Choroid plexus epithelial cell (primary cell): ENCODE measurements around the gene RERE.

Experiments
- DNase-seq: peaks from one replicate; pipeline ENCODE4 v3.0.0-alpha.2; 2010; ENCODE audit warnings: low read depth
- H3K4me3 ChIP-seq: 2 replicates; pipeline ENCODE4 v1.5.1; 2011; ENCODE audit warnings: low read depth, mild to moderate bottlenecking, control low read depth, low read length, moderate library complexity
- TF ChIP-seq, protein P1 (sequence below): conservative IDR thresholded peaks from 2 replicates; pipeline ENCODE4 v1.5.1; 2011; ENCODE audit warnings: low read depth, mild to moderate bottlenecking, control low read depth, inconsistent platforms, low read length, moderate library complexity

Gene RERE

DNA sequence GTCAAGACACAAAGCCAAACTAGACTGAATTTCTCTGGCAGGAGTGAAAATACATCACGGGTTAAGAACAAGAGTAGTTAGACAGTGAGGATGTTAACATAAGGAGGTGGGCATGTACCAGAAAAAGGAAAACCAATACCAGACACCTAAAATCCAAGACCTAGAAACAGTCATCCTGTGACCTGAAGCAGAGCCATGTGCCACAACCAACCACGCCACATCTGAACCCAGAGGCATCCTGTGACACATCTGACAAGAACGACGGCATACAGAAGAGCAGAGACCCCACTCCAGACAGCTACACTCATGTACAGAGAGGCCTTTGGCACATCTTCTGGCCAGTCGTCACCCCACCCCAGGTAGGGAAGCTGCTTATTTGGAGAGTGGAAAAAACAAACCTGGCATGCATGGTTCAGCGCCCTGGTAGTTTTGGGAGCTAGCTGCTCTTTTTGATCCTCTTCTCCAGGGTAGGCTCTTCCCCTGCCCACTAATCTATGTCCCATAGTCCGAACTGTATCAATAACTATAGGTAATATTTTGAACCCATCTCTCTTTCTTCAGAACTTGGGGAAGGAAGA, 427.4 kb downstream of the RERE start:
- DNase-seq = no peak
- H3K4me3 ChIP-seq = no peak overlapping the region
- TF ChIP-seq, protein P1, sequence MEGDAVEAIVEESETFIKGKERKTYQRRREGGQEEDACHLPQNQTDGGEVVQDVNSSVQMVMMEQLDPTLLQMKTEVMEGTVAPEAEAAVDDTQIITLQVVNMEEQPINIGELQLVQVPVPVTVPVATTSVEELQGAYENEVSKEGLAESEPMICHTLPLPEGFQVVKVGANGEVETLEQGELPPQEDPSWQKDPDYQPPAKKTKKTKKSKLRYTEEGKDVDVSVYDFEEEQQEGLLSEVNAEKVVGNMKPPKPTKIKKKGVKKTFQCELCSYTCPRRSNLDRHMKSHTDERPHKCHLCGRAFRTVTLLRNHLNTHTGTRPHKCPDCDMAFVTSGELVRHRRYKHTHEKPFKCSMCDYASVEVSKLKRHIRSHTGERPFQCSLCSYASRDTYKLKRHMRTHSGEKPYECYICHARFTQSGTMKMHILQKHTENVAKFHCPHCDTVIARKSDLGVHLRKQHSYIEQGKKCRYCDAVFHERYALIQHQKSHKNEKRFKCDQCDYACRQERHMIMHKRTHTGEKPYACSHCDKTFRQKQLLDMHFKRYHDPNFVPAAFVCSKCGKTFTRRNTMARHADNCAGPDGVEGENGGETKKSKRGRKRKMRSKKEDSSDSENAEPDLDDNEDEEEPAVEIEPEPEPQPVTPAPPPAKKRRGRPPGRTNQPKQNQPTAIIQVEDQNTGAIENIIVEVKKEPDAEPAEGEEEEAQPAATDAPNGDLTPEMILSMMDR = no peak

DNA sequence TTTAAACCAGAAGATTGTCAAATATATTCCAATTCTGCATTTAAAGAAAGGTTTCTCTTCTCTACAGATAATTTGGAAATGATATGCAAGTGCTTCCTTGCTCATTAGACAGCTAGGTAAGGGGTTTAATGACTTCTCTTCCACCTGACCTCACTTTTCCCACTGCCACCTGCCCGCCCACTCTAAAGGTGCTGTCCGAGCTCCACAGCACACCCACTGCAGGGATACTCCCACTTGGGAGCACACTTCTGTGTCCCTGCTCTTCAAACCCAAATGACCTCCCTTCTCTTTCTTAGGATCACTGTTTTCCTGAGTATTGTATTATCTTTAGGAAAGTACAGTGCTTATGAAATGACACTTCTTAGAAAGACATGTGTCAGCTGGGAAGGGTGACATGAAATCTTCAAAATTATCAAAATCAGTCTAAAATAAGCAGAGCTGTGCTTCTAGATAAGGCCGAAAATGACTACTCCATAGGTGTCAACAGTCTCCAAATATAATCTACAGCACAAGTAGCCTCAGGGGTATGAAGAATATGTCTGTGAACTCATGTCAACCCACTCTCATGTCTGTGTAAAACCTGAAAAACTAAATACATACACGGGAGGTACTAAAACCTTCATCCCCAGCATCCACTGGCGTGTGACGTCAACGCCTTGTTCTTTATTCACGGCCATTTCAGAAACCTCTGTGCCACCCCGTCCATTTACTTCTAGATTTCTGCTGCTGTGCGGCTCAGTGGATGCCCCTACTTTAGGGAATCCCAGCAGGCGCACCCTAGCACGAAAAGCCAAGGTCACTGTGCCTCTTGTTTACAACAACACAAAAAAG, 428.5 kb downstream of the RERE start:
- no peak for DNase-seq
- TF ChIP-seq, protein P1 = no peak
- H3K4me3 ChIP-seq = no peak overlapping the region

DNA sequence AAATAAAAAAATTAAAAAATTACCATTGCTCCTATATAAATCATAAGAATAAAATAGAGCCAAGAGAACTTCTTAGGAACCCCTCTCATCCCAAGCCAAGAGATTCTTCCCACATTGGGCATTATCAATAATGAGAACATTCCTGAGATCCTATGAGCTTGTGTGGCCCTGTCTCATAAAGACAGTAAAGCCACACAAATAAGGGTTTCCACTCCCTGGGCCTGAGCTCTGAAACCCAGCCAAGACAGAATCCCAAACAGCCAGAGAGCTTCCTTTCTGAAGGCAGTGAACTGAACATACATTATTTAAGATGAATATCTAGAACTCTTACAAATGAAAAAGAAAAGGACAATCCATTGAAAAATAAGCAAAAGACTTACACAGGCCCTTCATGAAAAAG, 431.2 kb downstream of the RERE start:
- TF ChIP-seq, protein P1 = no peak
- no peak for DNase-seq
- H3K4me3 ChIP-seq = no peak overlapping the region

DNA sequence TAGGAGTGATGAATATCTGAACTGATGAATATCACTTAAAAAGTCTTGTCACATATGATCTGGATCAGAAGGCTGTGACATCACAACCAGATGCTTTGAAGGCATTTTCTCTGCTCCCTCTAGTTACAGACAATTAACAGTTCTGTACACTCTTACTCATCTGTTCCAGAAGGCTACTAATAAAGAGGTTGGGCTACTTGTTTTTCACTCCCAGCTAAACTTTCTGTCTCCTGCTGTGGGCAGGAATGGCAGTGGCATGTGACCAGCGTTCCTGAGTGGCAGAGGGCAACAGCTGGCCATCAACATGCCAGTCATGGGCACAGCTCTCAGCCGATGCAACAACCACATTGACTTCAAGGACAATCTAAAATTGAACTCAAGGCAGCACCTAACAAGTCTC, 432.9 kb downstream of the RERE start:
- no peak overlapping the region for H3K4me3 ChIP-seq
- TF ChIP-seq, protein P1 = no peak
- DNase-seq = no peak

DNA sequence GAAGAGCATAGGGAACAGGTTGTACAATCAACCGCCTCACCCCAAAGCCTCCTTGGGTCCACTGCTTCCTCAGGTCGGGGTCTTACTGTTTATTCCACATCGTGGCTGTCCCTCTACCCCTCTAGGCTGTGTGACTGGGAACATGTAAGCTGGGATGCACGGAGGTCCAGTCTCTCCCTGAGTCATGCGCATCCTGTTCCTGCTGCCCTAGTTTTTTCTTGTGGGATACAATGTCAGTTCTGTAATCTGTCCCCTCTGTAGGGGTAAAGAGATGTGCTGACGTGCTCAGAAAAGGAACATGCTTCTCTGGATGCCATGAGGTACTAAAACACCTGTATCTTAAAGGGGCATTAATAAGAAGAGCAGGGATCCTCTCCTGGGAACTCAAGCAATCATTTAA, 433.4 kb downstream of the RERE start:
- H3K4me3 ChIP-seq = no peak overlapping the region
- peak; percentile 51 for DNase-seq
- TF ChIP-seq, protein P1 = no peak

DNA sequence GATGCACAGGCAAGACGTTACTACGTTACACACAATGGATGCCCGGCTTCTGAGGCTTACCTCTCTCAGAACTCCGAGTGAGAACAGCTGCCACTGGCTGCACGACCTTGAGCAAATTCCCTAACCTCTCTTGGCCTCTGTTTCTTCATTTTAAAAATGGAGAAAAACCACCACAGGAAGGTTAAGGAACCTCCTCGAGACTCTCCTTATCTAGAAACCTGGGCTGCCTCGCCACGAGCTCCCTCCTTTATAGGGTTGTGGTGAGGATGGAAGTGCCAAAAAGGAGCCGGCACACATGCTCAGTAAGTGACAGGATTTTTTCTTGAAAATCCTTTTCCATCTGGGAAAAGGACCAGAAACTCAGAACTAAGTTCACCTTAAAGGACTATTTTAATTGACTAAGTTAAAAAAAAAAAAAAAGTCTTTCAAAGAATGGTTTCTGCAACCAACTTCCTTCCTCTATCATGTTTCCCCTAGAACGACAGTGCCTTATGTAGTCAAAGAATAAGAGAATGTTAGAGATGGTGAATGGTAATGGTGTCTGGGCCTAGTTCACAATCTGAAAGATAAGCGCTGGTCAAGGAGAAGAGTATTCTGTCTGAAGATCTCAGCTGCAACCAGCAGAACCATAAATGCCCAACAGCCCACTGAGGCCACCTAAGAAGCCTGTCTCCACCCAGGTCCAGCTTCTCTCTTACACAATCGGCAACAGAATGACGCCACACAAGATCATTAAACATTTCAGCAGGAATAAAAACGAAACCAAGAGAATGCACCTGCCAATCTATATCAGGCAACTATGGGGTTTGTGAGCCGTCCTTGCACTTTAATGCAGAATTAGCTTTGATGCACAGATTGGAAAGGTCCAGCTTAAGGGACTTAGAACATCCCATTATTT, 434.6 kb downstream of the RERE start:
- TF ChIP-seq, protein P1 = no peak
- H3K4me3 ChIP-seq = no peak overlapping the region
- no peak for DNase-seq
